ENCODE measurements around the gene CD81.

The CD81 gene

DNA sequence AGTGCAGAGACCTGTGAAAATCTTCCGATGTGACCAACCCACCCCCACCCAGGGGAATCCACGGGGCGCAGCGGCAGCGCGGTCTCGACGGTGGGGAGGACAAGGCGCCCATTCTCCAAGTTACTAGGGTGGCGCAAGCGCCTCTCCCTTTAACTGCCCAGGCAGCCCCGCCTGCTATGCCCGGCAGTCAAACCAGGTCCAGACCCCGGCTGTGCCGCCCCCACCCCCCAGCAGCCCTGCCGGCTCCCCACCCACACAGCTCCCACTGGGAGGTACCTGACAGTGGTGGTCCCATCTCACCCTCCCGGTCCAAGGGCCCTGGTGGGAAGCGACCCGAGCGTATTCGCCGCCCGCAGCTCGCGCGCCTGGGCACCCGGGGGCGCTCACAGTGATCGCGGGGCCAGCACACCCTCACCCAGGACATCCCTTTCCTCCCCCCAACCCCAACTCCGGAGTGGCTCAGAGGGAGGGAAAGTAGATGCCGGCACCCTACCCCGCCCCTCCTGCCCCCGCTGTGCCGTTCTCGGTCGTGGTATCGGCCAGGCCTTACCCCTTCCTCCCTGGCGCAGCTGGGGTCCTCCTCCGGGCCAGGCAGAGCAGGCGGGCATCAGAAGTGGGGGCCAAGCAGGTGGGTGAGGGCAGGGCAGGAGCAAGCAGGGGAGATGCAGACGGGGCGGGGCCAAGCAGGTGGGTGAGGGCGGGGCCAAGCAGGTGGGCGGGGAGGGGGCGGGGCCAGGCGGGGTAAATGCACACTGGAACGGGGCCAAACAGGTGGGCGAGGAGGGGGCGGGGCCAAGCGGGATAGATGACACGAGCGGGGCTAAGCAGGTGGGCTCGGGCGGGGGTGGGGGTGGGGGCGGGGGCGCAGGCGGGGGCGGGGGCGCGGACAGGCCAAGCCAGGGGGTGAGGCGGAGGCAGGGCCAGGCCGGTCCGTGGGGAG, 67.0 kb downstream of the CD81 start, which contains the start of gene TRPM5:
TSS of gene TRPM5 (minus strand) at position 634 of the 940 bp plus-strand sequence. CDS start 21,478 bp downstream, outside the sequence.
- DNase-seq (ENCODE audit: low read depth), result no peak
- H3K4me3 ChIP-seq (ENCODE audit: low read depth, low read length), result no peak within 1 kb of the TSS
- TF ChIP-seq, protein P1, sequence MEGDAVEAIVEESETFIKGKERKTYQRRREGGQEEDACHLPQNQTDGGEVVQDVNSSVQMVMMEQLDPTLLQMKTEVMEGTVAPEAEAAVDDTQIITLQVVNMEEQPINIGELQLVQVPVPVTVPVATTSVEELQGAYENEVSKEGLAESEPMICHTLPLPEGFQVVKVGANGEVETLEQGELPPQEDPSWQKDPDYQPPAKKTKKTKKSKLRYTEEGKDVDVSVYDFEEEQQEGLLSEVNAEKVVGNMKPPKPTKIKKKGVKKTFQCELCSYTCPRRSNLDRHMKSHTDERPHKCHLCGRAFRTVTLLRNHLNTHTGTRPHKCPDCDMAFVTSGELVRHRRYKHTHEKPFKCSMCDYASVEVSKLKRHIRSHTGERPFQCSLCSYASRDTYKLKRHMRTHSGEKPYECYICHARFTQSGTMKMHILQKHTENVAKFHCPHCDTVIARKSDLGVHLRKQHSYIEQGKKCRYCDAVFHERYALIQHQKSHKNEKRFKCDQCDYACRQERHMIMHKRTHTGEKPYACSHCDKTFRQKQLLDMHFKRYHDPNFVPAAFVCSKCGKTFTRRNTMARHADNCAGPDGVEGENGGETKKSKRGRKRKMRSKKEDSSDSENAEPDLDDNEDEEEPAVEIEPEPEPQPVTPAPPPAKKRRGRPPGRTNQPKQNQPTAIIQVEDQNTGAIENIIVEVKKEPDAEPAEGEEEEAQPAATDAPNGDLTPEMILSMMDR (conservative IDR thresholded peaks at IDR 0.05; ENCODE audit: low read depth, low read length), result no peak

- no peak for DNase-seq (ENCODE audit: low read depth)
- no peak within 1 kb of the TSS for H3K4me3 ChIP-seq (ENCODE audit: low read depth, low read length)
- TF ChIP-seq, protein P1 (conservative IDR thresholded peaks at IDR 0.05; ENCODE audit: low read depth, low read length), result no peak
Observed at GRCh38 chr11:2444821-2445745, 68.0 kb downstream of the CD81 start, which contains the start of gene KCNQ1. TSS of gene KCNQ1 (plus strand) at chr11:2445008. CDS start at chr11:2445099, 91 bp downstream.

GRCh38 chr11:2445746-2446551, 68.8 kb downstream of the CD81 start:
- H3K4me3 ChIP-seq (ENCODE audit: low read depth, low read length), result no peak overlapping the region
- no peak for DNase-seq (ENCODE audit: low read depth)
- TF ChIP-seq, protein P1 (conservative IDR thresholded peaks at IDR 0.05; ENCODE audit: low read depth, low read length), result no peak

DNA sequence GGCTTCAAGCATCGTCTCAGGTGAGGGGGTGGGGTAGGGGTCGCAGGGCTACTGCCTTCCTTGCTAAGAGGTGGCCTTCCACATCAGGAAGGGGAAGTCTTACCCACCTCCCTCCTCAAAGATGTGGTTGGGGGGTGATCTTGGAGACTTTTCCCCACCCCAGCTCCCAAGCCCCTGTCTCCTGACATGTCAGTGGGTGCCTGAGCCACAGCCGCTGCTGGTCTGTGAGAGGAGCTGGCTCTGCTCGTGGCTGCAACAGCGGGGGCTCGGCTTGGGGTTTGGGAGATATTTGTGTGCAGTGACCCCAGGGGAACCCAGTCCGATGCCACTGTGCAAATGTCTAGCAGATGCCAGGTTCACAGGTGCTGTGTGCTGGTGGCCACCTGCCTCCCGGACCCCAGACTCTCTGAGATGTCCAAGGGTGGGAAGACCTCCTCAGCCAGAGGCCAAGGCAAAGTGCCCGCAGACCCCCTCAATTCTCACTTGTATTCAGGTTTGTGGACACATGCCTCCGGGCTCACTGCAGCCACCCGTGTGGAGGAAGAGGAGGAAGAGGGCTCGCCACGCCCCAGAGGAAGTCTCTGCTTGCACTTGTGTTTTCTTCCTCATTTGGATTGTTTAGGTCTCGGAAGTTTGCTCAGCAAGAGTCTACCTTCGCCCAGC, 69.6 kb downstream of the CD81 start:
- TF ChIP-seq, protein P1 (conservative IDR thresholded peaks at IDR 0.05; ENCODE audit: low read depth, low read length), result no peak
- no peak overlapping the region for H3K4me3 ChIP-seq (ENCODE audit: low read depth, low read length)
- DNase-seq (ENCODE audit: low read depth), result no peak

Measured in choroid plexus epithelial cell (primary cell).